Activated naive CD4-positive, alpha-beta T cell treated with anti-CD3 and anti-CD28 coated beads, Interleukin-2, amount 50 U/mL, for 72 hours (primary cell): ENCODE results near the gene PCED1A. TPM values are rescaled to one million over a fixed set of nuclear protein-coding genes. Genes with fewer than 3 reads are reported as not detected.
A peak's percentile ranks its signal among the peaks of the same experiment; 100 is the strongest.

Experiments used
- ATAC-seq, 2 donors: fragments of 150-1000 bp; cut with Tn5 transposase; 2 replicates each; pipeline ENCODE4 v1.10.0; 2021; ENCODE audit warnings: mild to moderate bottlenecking in 2 of 2, moderate library complexity in 2 of 2
- DNase-seq, 2 donors: peaks; one replicate each; pipeline ENCODE4 v3.0.0; 2021 to 2022; ENCODE audit warnings: low spot score in 2 of 2
- H3K27ac Mint-ChIP-seq, 2 donors: one replicate each; pipeline ENCODE4 v1.8.0; 2022; ENCODE audit warnings: mild to moderate bottlenecking in 2 of 2, mixed read lengths in 2 of 2
- H3K36me3 Mint-ChIP-seq, 2 donors: one replicate each; pipeline ENCODE4 v1.8.0; 2022; ENCODE audit warnings: mixed read lengths in 2 of 2
- H3K9me3 Mint-ChIP-seq, 2 donors: one replicate each; pipeline ENCODE4 v1.8.0; 2022; ENCODE audit warnings: mixed read lengths in 2 of 2
- total RNA-seq, 2 donors: library from RNA; stranded (reverse); gene quantifications; one replicate each; pipeline ENCODE4 v1.2.3, GENCODE V29; 2022

The PCED1A gene
- total RNA-seq, 2 donors from 2014 or later: 29.5 to 33.6 TPM

DNA sequence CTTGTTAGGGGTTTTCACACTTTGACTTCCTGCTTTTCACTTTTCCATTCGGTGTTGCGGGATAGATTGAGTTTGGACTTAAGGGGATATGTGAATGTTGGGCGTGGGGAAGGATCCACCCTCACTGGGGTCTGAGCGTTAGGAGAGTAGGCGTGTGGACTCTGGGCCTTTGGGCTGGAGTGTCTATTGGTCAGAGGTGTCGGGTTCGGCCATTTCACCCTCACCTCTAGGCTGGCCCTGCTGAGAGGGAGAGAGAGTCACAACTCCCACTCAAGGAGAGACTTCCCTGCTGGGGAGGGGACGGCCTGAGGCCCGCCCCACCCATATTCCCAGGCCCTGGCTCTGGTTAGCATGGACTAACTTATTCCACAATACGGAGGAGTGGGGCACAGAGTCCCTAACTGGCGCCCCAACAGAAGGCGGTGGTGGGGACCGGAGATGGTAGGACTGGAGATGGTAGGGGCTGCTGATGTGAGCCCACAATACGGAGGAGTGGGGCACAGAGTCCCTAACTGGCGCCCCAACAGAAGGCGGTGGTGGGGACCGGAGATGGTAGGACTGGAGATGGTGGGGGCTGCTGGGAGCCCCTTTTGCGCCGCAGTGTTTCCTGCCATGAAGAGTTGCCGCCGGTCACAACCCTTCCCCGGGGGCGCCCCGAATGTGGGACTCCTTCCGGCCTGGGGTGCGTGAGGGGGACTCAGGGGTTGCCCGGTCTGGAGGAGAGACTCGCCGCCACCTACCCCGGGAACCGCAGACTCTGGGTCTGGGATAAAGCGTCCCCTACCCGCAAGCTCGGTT is 31.4 kb upstream of the PCED1A start:
- ATAC-seq (peak in 1 of 2 donors; percentile 8), DNase-seq (no peak)
- peaks cover 11 to 16% of the 10 kb centered on the region in 2 donors for H3K36me3 Mint-ChIP-seq
- H3K27ac Mint-ChIP-seq: peak overlapping the region in 1 of 2 donors; percentile 61
- H3K9me3 Mint-ChIP-seq: no peaks in the 10 kb centered on the region

DNA sequence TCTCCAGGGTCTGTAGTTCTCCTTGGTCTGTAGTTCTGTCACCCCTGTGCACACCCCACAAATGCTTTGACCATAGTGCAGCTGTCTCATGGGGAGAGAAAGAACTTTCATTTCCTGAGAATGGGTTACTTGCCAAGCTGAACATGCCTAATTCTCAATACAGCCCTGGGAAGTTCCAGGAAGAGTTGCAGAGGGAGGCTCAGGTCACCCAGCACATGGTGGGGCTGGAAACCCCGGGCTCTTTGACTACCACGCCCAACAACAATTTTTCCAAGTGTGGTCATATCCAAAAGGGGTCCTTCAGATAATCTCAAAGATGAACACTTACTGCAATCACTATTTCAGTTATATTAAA is 30.6 kb upstream of the PCED1A start:
- no peaks in the 10 kb centered on the region for H3K9me3 Mint-ChIP-seq
- no peak for DNase-seq
- peak overlapping the region in 1 of 2 donors; percentile 61 for H3K27ac Mint-ChIP-seq
- ATAC-seq: no peak
- peaks cover 11% of the 10 kb centered on the region in 2 donors for H3K36me3 Mint-ChIP-seq

DNA sequence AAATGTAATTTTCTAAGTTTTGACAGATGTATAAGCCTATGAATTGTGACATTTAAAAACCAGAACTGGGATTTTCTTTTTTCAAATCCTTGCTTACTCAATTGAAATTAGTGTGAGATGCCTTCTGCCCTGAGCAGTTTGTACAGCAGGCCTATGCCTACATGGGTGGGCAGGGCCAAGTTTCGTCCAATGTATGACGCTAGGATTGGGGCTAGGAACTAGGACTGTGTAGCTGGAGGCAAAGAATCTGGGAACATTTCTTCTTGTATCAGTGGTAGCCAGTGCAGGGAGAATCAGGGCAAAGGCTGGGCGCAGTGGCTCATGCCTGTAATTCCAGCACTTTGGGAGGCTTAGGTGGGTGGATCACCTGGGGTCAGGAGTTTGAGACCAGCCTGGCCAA is 28.9 kb upstream of the PCED1A start:
- no peak for DNase-seq
- peaks cover 2% of the 10 kb centered on the region in 2 donors for H3K36me3 Mint-ChIP-seq
- no peak for ATAC-seq
- no peaks in the 10 kb centered on the region for H3K9me3 Mint-ChIP-seq
- no peak overlapping the region for H3K27ac Mint-ChIP-seq

DNA sequence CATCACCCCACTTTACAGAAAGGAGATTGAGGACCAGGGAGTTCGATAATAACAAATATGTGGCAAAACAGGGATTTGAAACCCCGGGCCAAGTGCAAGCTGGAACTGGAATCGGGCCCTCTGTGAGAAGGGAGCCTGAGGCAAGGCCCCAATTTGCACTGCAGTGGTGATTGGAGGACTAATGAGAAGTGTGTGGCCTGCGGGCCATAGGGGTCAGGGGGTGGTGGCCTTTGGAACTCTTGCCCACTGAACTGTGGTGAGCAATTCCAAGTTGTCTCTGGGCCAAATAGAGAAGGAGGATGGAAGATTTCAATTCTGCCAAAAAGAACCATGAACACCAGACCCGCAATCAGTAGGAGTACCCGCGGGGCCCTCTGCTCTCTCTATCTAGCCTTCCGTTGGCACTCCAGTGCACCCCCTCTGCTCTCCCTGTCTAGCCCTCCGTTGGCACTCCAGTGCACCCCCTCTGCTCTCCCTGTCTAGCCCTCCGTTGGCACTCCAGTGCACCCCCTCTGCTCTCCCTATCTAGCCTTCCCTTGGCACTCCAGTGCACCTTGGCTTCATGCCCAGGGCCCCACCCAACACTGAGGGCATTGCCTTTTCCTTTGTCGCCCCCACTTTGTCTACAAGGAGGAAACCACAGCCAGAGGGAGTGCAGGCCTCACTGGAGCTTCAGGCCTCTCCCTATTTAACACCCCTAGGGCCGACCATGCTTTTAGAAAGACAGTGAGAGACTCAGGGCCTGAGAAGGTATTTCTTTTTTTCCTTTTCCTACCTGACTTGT is 26.8 kb upstream of the PCED1A start:
- no peaks in the 10 kb centered on the region for H3K36me3 Mint-ChIP-seq
- ATAC-seq (no peak), DNase-seq (no peak)
- H3K9me3 Mint-ChIP-seq: no peaks in the 10 kb centered on the region
- H3K27ac Mint-ChIP-seq: no peak overlapping the region

DNA sequence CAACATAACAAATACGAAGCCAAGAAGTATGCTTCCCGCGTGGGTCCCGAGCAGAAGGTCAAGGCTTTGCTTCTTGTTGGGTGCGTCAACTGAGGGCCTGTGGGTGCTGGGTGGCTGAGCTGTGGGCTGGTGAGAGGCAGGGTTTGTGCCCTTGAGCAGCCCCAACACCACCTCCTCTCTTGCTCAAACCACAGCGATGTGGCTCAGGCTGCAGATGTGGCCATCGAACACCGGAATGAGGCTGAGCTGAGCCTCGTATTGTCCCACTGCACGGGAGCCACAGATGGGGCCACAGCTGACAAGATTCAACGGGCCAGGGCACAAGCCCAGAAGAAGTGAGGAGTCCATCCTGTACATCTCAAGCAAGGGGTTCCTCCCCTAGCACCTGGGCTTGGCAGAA is 25.8 kb upstream of the PCED1A start:
- H3K9me3 Mint-ChIP-seq: no peaks in the 10 kb centered on the region
- no peaks in the 10 kb centered on the region for H3K36me3 Mint-ChIP-seq
- H3K27ac Mint-ChIP-seq: peak overlapping the region in 1 of 2 donors; percentile 40
- DNase-seq: no peak
- peak in 1 of 2 donors; percentile 47 for ATAC-seq

DNA sequence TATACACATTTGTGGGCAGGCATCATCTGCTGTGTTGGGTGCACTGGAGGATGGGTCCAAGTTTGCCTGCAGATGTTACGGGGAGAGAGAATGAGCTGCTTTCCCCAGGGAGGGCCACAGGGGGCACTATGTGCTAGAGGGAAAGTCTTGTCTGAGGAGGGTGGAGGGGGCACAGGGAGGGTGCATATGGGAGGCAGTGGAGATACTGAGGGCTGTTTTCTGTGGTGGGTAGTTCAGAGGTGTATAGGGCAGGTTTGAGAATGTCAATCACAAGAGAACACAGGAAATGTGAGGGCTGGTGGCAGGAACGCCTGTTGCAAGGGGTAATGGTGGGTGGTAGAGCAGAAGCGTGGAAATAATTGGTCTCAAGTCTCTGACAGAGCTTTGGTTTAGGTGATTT is 25.2 kb upstream of the PCED1A start:
- H3K36me3 Mint-ChIP-seq: no peaks in the 10 kb centered on the region
- DNase-seq (peak in 1 of 2 donors; percentile 26), ATAC-seq (peak; percentile 46 to 67)
- no peaks in the 10 kb centered on the region for H3K9me3 Mint-ChIP-seq
- H3K27ac Mint-ChIP-seq: peak overlapping the region in 1 of 2 donors; percentile 40

DNA sequence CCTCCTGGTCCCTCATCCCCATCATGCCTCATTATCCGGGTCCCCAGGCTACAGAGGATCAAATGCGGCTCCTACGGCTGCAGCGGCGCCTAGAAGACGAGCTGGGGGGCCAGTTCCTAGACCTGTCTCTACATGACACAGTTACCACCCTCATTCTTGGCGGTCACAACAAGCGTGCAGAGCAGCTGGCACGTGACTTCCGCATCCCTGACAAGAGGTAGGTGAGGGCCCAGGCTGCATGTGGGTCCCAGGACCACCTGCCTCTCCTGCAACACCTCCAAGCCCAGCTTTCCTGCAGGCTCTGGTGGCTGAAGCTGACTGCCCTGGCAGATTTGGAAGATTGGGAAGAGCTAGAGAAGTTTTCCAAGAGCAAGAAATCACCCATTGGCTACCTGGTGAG is 24.6 kb upstream of the PCED1A start:
- Mint-ChIP-seq H3K36me3 (no peaks in the 10 kb centered on the region), H3K9me3 (no peaks in the 10 kb centered on the region), H3K27ac (peak overlapping the region; percentile 40 to 57)
- DNase-seq: no peak
- ATAC-seq: no peak

DNA sequence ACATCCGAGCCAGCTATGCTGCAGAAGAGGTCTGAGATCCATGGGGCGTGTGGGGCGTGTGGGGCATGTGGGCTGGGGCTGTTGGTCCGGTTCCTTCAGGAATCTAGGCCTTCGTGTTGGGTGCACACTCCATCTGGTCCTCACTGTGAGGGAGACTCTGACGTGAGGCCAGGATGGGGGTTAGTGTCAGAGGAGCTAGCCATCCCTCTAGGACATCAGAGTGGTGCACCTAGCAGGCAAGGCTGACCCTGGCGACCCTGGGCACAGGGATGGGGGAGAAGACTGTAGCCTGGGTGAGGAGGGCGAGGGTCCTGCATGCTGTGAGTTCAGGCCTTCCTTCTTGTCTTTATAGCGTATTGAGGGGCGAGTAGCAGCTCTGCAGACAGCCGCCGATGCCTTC is 24.2 kb upstream of the PCED1A start:
- ATAC-seq: no peak
- DNase-seq: no peak
- no peaks in the 10 kb centered on the region for H3K36me3 Mint-ChIP-seq
- no peaks in the 10 kb centered on the region for H3K9me3 Mint-ChIP-seq
- H3K27ac Mint-ChIP-seq: no peak overlapping the region

DNA sequence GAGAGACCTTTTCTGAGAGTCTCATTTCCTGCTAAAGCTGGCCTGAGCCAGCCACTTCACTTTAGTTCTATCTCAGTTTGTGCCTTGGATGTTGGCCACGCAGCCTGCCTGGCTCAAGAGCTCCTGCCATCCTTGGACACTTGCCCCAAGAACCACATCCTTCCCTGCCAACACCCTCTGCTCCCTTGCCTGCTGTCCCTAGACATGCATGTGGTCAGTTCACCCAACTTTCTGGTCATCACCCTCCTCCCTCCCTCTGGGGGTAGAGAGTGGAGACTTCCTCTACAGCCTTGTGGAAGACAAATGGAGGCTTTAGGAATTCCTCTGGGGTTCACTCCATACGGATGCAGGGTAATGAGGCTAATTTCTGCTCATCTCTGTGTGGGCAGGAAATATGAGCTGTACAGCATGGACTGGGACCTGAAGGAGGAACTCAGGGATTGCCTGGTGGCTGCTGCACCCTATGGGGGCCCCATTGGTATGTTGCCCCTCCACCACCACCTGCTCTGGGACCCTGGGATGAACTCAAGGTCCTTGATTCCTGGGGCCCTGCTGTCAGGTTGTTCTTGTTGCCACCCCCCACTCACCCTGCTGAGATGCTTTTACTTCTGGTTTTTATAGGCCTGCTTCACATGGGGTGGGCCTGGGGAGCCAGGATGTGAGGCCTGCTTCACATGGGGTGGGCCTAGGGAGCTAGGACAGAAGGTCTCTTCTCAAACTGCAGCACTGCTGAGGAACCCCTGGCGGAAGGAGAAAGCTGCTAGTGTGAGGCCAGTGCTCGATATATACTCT is 19.1 kb upstream of the PCED1A start:
- ATAC-seq: no peak
- peak overlapping the region in 1 of 2 donors; percentile 69 for H3K27ac Mint-ChIP-seq
- DNase-seq: no peak
- H3K36me3 Mint-ChIP-seq: no peaks in the 10 kb centered on the region
- H3K9me3 Mint-ChIP-seq: no peaks in the 10 kb centered on the region

DNA sequence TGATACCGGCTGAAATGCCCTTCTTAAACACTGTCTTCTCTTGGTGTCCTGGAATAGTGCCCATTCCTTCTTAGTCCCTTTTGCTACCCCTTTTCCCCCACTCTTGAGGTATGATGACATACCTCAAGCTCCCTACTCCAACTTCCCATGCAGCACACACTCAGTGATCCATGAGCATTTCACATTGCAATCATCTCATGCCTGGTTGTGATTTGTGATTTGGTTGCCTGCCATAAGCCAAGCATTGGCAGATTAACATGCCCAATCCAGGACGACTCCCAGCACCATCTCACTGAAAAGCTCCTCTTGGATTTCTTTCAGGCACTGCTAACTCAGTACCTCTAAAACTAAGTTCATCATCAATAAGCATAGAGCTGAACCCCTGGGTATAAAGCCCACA is 18.1 kb upstream of the PCED1A start:
- Mint-ChIP-seq H3K36me3 (no peaks in the 10 kb centered on the region), H3K9me3 (no peaks in the 10 kb centered on the region), H3K27ac (no peak overlapping the region)
- ATAC-seq (no peak), DNase-seq (no peak)

DNA sequence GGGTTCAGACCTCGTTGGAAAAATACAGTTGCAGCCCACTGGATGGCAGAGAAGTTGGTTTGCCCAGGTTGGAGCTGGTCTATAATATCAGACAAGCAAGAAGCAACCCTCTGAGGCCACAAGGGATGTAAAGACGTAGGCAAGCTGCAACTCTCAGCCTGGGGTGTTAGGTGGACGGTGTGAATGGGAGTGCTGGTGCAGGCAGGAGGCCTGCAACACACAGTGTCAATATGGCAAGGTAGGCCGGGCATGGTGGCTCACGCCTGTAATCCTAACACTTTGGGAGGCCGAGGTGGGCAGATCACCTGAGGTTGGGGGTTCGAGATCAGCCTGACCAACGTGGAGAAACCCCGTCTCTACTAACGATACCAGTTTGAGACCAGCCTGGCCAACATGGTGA is 10.6 kb upstream of the PCED1A start:
- Mint-ChIP-seq H3K9me3 (no peaks in the 10 kb centered on the region), H3K36me3 (no peaks in the 10 kb centered on the region), H3K27ac (no peak overlapping the region)
- DNase-seq (no peak), ATAC-seq (no peak)

DNA sequence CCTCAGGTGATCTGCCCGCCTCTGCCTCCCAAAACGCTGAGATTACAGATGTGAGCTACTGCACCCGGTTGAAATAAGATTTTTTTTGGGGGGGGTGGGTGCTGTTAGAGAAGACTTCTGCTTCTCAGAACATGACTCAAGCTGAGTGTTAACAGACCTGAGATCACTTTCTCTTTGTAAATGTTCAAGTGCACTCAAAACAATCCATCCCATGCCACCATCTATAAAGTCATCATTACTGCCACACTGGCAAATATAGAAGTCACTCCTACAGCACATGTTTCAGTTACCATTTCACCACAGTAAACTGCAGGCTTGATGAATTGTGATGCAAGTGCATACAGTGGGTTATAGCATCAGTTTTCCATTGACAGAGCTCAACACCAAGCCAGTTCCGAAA is 9.1 kb upstream of the PCED1A start:
- DNase-seq (no peak), ATAC-seq (peak; percentile 25 to 75)
- no peaks in the 10 kb centered on the region for H3K36me3 Mint-ChIP-seq
- no peak overlapping the region for H3K27ac Mint-ChIP-seq
- H3K9me3 Mint-ChIP-seq: no peaks in the 10 kb centered on the region

DNA sequence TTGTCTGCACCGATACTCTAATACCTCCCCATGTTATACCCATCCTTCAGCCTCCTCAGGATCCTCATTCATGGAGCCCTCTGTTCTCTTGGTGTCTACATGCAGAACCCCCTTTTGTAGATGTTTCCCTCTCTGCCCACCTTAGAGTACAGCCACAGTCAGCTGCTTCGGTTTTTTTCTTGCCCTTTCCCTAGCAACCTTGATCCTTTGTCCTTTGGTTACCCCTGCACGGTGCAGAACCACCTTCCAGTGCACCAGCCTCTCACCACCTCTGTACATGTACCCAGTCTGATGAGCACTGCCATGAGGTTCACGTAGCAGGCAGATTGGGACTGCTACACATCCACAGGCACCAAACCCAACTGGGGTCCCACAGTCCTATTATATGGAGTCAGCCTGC is 7.3 kb upstream of the PCED1A start:
- DNase-seq (no peak), ATAC-seq (no peak)
- H3K9me3 Mint-ChIP-seq: no peaks in the 10 kb centered on the region
- no peaks in the 10 kb centered on the region for H3K36me3 Mint-ChIP-seq
- no peak overlapping the region for H3K27ac Mint-ChIP-seq

DNA sequence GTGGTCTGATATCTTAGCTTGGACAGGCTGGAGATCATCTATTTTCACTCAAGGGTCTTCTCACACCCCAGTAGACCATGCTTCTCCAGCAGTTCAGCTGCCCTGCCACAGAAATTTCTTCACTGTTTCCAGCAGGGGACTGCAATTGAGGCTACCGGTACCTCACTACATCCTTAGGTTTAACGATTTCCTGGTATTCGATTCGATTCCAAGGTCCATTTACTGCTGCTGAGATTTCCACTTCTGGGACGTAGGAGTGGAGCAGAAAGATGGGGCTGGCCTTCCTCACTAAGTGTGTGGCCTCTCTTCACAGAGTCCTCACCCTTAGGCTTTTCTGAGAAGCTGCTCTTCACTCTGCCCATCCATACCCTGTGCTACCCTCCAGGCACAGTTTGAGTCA is 6.2 kb upstream of the PCED1A start:
- Mint-ChIP-seq H3K9me3 (no peaks in the 10 kb centered on the region), H3K27ac (no peak overlapping the region), H3K36me3 (no peaks in the 10 kb centered on the region)
- DNase-seq (no peak), ATAC-seq (no peak)

DNA sequence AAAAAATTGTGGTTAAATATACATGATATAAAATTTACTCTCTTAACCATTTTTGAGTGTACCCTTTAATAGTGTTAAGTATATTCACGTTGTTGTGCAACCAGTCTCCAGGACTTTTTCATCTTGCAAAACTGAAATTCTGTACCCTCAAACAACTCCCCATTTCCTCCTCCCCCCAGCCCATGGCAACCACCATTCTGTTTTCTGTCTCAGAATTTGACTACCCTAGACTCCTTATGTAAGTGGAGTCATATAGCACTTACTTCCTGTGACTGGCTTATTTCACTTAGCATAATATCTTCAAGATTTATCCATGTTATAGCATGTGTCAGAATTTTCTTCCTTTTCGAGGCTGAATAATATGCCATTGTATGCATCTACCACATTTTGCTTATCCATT is 5.2 kb upstream of the PCED1A start:
- H3K36me3 Mint-ChIP-seq: peaks cover 0 to 8% of the 10 kb centered on the region in 2 donors
- H3K27ac Mint-ChIP-seq: no peak overlapping the region
- ATAC-seq: peak in 1 of 2 donors; percentile 47
- DNase-seq: no peak
- no peaks in the 10 kb centered on the region for H3K9me3 Mint-ChIP-seq

DNA sequence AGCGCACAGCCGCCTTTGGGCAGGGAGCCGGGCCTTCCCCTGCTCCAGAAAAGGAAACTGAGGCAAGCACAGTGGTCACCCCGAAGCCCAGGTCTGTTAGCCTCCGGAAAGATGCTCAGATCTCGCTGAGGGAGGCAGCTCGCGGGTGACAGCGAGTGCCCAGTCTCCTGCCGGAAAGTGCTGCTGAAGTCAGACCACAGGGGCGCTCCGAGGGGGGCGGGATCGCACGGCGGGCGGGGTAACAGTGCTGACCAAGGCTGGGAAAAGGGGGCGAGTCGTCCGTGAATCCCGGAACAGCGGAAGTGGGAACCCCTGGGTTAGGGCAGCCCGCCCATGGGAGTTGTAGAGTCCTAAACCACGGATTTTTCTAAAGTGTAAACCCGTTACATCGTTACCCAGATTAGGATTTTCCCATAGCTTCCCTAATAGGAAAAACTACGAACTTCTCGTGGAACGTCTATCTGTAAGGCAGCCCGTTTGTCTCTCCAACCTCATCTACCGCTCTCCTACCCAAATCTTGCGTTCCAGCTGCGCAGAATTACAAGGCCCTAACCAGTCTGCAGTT is 594 bp upstream of the PCED1A start:
- ATAC-seq (peak; percentile 33 to 43), DNase-seq (peak; percentile 46 to 76)
- Mint-ChIP-seq H3K9me3 (peaks cover 0 to 3% of the 10 kb centered on the region in 2 donors), H3K36me3 (peaks cover 7 to 16% of the 10 kb centered on the region in 2 donors), H3K27ac (peak overlapping the region; percentile 48 to 81)

DNA sequence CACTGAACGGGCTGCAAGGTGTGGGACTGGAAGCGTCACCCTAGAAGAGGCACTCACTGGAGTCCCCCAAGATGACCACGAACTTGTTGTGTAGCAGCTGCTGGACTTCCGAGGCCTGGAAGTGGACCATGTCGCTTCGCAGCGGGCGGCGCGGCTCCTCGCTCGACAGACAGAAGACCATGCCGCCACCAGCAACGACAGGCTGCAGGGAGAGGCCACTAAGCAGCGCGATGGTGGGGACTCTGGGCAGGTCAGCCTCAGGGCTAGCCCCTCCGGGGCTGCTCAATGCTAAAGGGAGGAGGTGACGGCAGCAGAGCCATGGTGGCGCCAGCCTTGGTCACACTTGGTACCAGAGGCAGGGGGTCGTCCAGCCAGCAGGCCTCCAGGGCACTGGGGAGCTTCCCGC is 720 bp downstream of the PCED1A start:
- ATAC-seq (no peak), DNase-seq (no peak)
- Mint-ChIP-seq H3K27ac (peak overlapping the region in 1 of 2 donors; percentile 81), H3K36me3 (peaks cover 7 to 16% of the 10 kb centered on the region in 2 donors), H3K9me3 (peaks cover 0 to 3% of the 10 kb centered on the region in 2 donors)
